Activated CD8-positive, alpha-beta memory T cell treated with anti-CD3 and anti-CD28 coated beads for 48 hours (primary cell): ENCODE data around the gene SYTL2.

Experiments
- DNase-seq, 3 experiments: peaks; one replicate each; pipeline ENCODE4 v3.0.0-alpha.2; 2020; ENCODE audit warnings: low read depth in 2 of 3, low spot score in 2 of 3

The SYTL2 gene

DNA sequence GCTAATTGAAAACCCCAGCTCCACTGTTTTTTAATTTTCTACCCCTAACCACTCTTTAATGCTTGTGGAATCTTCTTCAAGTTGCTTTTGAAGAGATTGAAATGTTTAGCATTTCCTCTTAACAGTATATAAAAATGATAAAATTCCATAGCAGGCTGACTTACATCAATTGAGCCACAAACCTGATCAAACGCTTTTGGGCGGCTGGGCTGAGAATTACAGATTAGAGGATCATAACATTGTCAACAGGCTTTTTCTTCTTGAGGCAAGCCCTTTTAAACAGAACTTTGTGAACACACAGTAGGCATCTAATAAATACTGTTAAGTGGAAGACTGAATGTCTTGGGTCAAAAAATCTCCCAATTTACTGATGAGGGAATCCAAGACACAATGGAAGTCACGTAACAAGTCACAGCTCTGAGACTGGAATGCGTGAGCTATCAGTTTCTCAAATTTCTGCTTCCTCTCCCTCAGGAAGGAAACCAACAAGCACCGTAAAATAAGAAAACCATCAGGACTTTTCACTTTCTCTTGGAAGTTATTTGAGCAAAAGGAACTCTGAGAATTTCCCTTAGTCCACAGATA is 75.0 kb downstream of the SYTL2 start:
- DNase-seq, result no peak

DNA sequence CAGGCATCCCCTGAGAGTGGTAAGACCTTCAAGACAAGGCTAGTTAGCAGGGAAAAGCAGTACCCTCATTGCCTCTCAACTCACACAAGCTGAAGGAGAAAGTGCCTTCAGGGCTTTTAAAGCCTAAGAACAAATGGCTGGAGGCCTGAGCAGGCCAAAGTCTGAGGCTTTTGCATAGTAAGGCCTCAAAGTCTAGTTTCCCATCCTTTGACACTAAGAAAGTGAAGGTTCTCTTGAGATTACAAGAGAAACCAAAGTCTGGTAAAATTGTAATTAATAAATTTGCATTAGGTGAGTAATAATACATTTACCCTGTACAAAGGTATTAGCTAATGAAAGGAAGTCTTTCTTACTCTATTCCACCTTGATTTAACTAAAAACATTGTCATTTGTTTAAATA is 78.0 kb downstream of the SYTL2 start:
- no peak for DNase-seq

DNA sequence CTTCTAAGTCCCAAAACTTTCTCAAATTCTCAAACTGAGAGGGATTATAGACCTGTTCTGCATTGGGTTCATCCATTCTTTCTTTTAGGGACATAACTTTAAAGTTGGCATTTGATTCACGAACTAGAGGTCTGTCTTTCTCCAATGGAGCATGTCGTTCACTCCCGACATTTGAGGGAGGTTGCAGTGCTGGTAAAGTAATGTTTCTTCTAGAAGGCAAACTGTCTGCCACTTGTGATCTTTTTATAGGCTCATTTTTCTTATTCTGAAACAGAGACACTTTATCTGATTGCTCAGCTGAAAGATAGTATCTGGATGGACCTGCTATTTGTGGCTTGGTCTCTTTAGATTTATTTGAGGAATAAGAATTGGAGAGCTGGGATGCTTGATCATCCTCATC is 84.6 kb downstream of the SYTL2 start:
- no peak for DNase-seq

DNA sequence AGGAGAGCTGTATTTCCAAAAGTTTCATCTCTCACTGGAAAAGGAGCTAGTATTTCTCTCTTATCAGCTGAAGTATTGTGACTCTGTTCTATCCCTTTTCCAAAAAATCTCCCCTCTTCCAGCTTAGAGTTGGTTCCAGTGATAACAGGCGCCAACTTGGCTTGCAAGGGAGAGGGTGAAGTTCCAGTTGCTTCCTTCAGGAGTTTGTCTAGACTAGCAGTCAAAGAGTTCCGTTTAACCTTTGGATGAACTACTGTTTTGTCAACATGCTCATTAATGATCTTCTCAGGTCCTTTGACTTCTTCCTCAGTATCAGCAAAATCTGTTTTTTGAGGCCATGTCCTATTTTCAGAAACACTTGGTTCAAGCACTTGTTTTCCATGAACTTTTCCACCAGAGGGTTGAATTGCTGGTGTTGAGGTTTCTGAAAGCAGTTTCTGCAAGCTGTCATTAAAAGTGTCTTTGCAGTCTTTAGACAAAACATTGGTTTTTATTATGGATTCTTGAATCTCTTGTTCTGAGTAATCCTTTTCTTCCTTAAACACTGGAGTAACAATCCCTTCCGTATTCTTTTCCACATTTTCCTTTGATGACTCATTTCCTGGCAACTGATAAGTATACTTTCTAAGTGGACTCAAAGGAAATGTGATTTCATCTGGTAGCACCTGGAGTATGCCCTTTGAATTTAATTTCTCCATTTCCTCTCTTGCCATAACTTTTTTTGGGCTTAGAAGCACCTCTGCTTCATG is 85.3 kb downstream of the SYTL2 start:
- no peak for DNase-seq

DNA sequence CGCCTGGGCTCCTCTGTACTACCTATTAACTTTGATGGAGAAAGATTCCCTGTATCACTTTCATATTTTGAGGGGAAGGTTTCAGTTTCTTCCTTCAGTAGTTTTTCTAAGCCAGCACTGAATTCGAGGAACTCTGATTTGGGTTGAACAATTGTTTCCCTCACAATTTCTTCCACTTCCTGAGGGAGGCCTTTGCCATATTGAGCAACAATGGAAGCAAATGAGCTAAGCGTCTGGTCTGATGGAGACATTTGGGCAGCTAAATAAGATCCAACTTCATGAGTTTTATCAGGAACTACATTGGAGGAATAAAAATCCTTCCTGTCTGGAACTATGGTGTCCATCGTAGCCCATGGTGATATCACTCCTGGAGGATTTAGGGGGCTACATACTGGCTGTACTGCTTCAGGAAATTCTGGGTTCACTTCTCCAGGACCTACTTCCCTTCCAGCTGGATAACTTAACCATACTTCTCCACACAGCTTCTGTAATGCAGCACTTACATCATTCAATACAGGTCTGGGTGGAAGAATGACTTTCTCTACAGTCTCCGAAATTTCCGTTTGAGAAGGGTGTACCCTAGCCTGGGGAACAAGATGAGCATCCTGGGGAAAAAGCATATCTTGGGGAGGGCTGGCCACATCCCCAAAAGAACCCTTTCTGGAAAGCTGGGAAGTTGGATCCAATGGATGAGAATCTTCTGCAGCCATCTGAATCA is 86.0 kb downstream of the SYTL2 start:
- DNase-seq, result no peak

DNA sequence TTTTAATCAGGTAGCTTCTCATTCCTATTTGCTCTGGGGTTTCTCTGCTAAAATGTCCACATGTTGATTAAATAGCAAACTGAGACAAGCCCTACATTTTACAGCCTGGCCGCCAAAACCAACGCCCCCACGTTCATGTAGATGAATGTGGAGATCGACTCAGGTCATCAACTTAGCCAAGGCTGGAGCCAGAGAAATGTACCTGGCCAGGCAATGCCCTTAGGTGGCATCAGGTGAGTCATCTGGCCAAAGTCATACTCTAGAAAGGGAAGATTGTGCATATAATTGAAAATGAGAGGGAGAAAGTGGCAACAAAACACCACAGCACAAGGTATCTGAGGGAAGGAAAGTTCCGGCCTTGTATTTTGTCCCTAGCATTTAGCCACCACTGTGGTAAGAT is 87.9 kb downstream of the SYTL2 start:
- no peak for DNase-seq

DNA sequence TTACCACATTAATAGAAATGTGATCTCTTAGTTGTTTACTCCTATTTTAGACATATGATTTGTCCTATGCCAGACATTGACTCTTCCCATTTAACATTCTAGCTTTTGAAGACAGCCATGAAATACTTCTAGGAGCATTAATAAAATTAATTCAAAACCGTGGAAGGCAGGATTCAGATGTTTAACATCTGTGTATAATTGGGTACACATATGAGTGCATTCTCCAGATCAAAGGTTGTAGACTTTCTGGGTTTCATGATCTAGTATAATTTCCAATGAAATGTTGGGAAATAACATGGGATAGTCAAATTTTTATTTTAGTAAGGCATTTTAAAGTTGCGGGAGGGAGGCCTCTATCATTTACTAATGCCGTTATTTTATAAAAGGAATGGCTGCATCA is 89.8 kb downstream of the SYTL2 start:
- no peak for DNase-seq

DNA sequence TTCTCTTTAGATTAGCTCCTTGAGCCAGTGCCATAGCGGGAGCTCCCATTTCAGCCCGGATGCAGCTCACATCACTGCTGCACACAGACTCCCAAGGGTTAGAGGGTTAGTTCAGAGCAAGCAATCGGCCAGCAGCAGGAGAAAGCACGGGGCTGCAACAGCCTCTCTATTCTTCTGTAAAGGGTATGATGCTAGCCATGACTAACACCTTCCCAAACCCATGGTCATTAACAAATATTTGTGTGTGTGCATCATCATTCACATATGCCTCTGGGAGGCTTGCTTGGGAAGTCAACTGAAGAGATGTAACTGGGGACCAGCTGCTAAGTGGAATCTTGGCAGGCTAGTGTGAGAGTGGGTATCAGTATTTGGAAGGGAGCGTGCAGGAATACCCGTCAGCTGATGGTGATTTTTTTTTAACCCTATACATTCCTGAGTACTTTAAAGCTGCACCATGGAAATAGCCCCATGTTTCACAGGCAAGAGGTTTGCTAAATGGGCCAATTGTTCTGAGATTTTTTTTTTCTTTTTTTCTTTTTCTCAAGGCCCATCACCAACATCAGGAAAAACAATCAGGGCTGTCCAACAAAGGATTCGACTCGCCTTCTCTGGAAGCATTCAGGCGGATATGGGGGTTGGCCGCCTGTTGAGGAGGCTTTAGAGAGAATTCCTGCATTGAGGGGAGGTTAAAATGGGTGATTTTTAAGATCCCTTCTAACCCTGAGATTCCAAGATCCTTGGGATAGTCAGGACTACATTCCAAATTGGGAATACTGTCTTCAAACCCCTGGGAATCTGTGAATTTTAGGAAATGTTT is 91.7 kb downstream of the SYTL2 start:
- no peak for DNase-seq

DNA sequence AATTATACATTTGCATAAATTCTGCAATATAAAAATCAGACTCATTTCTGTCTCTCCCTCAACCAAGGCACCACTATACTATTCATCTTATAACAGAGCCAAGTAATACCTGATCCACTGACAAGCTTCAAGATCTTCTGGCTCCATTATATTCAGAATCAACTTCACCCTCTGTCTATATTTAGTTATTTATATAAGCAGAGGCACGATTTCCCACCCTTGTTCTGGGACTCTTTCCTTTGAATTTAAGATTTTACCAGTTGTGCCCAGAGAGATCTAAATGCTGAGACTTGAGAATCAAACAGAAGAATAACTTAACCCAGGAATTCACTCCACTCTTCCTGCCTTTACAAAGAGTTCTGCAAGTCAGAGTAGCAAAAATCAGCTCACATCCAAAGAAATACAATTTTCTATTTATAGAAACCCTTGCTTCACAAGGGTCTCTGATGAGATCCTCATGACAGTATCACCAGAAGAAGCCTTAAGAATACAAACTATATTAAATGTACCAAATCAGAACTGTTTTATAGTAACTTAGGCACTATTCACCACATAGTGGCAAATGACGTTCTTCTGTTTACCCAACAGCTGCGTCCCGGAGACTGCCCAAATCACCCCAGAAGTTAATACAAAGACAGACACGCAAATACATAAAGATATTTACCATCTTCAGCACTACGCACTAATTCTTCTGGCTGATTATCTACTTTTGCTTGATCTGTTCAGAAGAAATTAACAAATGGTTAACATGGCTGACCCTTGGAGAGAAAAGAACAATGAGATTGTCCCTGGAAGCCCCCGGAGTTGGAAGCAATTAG is 92.6 kb downstream of the SYTL2 start:
- DNase-seq, result no peak

DNA sequence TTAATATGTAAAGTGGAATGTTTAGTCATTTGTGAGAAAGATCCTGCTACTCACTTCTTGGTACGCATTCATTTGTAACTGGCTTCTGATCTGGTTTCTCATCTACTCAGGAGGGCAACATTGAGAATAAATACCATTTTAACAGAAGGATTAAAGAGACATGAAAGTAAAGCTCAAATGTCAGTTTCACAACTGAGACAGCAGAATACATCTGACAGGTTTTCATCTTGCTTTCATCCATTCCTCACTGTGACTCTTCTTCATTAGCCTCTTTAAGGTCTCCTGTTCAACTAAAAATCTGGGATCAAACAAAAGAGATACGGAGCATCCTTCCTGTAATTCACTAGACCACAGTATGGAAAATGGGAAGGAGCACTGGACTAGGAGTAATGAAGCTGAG is 93.5 kb downstream of the SYTL2 start:
- DNase-seq, result no peak

DNA sequence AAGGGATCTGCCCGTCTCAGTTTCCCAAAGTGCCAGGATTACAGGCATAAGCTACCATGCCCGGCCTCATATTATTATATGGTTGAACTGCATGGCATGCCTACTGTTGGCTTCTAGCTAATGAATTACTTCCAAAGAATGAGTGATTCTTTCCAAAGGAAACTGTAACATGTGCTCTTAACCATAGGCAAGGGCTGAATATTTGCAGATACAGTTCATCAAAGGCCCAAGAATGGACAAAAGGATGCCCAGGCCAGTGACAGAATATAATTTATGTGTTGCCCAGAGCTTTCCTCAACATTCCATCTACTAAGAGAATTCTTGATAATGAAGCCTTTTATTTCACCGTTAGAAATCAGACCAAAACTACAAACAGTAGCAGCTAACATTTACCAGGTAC is 98.0 kb downstream of the SYTL2 start:
- DNase-seq, result no peak

DNA sequence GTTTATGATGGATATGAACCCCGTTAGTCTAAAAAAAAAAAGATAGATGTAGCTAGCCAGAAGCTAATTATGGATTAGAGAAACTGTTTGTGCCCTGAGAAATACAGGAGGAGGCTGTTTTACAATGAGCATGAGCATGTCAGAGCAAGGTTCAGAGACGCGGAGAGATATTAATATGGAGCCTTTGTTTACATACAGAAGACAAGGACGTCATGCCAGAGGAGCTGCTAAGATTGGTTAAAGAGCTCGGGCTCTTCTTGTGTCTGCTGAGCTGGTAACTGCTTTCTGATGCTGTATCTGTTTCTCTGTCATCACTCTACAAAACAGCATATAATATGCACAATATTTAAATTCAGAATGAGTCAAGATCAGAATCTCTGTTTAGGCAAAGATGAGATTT is 100.0 kb downstream of the SYTL2 start:
- DNase-seq, result no peak

DNA sequence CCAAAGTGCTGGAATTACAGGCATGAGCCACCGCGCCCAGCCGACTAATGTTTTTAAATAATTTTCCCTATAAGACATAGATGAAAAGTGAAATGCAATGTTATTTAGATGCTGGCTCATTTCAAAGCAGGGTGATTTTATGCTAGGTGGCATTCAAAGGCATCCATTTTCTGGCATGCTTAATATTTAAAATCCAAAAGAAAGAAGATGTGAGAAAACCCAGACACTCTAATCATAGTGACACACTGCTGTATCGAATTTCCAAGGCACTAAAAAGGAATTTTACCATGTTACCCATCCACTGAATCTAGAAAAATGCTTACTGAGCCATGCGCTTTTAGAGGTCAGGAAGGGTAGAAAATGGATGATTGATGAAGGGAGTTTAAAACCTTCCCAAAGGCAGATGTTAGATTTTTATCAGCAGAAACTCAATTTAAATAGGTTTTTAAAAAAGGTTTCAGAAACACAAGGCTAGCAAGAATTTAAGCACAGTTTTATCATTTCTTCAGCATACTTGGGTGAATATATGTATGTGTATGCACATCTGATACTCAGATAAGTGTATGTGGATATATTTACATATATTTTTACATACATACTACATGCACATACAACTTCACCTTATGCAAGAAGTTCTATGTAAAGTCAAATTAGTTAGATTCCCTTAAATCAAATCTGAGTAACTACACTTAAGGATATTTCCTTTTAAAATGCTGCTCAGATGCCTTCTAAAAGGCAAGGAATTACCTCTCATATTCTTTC is 100.8 kb downstream of the SYTL2 start:
- no peak for DNase-seq

DNA sequence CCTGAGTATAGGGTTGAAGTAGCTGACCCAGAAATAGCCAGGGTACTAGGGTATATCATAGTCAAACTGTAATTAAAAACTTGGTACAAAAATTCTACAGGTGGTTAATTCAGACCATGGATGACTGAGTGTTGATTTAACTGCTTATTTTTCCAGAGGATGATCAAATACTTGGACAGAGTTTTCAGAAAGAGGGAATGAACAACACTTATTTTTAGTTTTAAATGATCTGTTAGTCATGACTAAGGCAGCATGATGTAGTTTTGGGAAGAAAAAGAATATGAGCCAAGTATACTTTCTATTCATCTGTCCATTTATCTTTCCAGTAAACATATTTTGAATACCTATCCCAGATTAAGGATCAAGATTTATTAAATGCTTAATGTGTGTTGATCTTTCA is 105.1 kb downstream of the SYTL2 start:
- DNase-seq, result no peak

DNA sequence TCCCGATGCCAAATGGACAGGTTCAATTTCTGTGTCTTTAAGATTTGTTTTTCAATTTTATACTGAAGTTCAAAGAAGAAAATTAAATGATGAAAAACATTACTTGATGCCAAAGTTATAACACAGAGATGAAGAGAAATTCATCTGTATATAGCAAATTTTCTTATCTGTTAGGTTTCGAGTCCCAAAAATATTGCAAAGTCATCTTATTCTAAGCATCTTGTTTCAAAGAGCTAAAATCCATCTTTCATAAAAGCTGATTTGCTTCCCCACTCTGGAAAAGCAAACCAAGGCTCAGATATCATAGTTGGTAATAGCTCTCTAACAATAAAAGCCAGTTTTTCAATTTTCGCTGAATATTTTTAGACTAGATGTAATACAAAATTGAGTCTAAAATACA is 106.0 kb downstream of the SYTL2 start:
- DNase-seq, result no peak

DNA sequence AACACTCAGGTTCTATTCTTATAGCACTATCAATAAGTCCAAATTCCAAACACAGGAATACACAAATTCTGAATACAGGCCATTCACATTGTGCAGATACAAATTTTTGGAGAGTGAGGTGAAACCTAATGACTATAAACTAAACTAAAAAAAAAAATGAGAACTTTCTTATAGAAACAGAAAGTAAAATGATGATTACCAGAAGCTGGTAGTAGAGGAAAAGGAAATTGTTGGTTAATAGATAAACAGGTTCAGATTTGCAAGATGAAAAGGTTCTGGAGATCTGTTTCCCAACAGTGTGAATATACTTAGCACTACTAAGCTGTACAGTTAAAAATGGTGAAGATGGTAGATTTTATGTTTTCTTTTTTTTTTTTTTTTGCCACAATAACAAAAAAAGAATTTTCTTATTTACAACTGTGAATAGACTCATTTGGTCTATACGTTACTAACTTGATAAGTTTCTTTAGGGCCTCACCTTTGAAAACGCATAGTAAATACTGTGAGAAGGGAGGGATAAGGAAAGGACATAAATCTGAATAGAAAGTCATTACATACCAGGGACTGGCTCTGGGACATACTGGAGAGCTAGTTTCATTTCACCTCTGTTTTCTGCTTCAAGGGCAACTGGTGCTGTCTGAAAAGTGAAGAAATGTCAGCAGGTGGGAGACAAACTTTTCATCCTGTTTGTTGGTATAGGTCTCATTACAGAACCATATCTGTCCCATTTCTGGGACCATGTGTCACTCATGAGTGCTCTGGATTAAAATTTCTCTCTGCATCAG is 110.8 kb downstream of the SYTL2 start:
- DNase-seq, result no peak

DNA sequence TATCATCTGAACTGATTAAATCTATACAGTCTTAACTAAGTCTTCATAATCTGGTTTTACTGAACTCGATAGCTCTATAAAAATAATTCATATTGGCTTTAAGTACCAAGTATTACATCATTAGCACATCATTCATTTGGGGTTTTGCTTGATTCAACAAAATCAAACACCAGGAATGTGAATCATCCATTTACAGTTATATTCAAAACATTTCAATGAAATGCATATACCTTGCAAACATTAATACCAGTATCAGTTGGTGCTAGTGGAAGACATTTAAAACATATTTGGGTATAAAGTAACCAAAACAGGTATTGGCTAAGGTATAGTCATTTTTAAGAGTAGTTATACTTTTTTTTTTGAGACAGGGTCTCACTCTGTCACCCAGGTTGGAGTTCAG is 112.7 kb downstream of the SYTL2 start:
- no peak for DNase-seq

DNA sequence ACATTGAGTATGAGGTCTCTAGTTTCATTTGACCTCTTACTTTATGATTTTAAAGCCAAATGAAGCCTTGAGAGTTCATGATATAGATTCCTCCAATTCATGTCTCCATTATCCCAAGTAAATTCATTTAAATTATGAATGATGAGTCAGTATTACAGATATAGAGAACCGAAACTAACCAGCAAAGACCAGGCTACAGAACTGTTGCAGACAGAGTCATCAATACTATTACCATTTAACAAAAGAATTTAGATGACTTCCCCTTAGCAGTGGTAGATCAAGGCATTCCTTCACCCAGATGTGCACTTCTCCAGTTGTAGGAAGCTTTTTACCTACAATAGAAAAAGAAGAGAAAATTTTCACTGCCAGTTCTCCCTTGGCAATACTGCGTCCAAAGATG is 113.2 kb downstream of the SYTL2 start:
- no peak for DNase-seq

DNA sequence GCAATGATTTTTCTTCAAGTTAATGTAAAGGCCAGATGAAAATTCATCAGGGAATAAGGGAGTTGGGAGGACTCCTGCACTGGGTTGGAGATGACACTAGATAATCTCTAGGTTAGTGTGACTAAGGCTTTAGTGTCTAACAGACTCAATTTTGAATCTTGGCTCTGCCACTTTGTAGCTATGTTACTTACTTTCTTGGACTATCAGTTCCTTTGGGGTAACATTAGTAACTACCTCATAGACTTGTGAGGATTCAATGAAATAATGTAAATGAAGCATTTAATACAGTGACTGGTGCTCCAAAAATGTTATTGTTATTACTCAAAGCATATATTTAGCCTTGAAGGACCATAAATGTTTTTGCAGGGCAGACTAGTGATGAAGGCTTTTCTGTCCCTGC is 115.4 kb downstream of the SYTL2 start:
- no peak for DNase-seq
